Measurements from ENCODE around the gene SORCS2. TPM values are rescaled to one million over a fixed set of nuclear protein-coding genes. Genes with fewer than 3 reads are reported as not detected.

SORCS2 gene
- total and polyA plus RNA-seq, 3 donors from 2014 or later = 2.7 to 4.6 (median 2.9) TPM

DNA sequence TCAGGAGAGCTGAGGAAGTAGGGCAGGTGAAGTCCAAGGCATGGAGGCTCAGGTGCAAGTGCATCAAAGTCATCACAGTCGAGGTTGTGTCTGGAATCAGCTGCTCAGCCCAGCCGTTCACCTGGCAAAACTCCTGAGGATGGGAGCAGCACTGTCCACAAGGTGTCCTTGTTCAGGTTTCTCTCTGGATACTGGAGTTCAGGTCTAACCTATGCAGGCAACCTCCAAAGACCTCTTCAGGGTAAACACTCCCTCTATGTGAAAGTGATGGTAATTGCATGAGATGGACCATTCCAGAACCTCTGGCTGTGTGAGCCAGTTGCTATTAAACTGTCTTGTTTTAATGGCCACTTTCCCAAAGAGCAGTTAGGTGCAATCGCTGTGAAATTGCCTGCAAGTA lies 362.6 kb downstream of the SORCS2 start:
- H3K27me3 ChIP-seq = no peaks in the 10 kb centered on the region
- intact Hi-C loops (cut with DNase I; ENCODE audit: low total_unique reads) = no loop called here
- no peak overlapping the region for H3K4me3 ChIP-seq
- no peak for DNase-seq
- H3K9me3 ChIP-seq = no peaks in the 10 kb centered on the region
- no peaks in the 10 kb centered on the region for H3K36me3 ChIP-seq (ENCODE audit: low read depth, missing control alignments)
- no peaks in the 10 kb centered on the region for H3K4me1 ChIP-seq
- WGBS, 2 donors = 43 to 74% methylated on average over 2 to 3 of the region's 3 CpGs
- TF ChIP-seq, protein P1, sequence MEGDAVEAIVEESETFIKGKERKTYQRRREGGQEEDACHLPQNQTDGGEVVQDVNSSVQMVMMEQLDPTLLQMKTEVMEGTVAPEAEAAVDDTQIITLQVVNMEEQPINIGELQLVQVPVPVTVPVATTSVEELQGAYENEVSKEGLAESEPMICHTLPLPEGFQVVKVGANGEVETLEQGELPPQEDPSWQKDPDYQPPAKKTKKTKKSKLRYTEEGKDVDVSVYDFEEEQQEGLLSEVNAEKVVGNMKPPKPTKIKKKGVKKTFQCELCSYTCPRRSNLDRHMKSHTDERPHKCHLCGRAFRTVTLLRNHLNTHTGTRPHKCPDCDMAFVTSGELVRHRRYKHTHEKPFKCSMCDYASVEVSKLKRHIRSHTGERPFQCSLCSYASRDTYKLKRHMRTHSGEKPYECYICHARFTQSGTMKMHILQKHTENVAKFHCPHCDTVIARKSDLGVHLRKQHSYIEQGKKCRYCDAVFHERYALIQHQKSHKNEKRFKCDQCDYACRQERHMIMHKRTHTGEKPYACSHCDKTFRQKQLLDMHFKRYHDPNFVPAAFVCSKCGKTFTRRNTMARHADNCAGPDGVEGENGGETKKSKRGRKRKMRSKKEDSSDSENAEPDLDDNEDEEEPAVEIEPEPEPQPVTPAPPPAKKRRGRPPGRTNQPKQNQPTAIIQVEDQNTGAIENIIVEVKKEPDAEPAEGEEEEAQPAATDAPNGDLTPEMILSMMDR (IDR thresholded peaks at IDR 0.05) = no peak
- TF ChIP-seq POLR2A (IDR thresholded peaks at IDR 0.05) = no peak
- no peak overlapping the region for H3K27ac ChIP-seq

GRCh38 chr4:7556558-7556957 lies 364.2 kb downstream of the SORCS2 start:
- Histone ChIP-seq H3K9me3 (no peaks in the 10 kb centered on the region), H3K36me3 (ENCODE audit: low read depth, missing control alignments) (no peaks in the 10 kb centered on the region), H3K4me3 (no peak overlapping the region), H3K27me3 (no peaks in the 10 kb centered on the region), H3K4me1 (no peaks in the 10 kb centered on the region), H3K27ac (no peak overlapping the region)
- intact Hi-C loops (cut with DNase I; ENCODE audit: low total_unique reads) = no loop called here
- TF ChIP-seq POLR2A (IDR thresholded peaks at IDR 0.05) = no peak
- TF ChIP-seq, protein P1 (IDR thresholded peaks at IDR 0.05) = no peak
- no peak for DNase-seq

DNA sequence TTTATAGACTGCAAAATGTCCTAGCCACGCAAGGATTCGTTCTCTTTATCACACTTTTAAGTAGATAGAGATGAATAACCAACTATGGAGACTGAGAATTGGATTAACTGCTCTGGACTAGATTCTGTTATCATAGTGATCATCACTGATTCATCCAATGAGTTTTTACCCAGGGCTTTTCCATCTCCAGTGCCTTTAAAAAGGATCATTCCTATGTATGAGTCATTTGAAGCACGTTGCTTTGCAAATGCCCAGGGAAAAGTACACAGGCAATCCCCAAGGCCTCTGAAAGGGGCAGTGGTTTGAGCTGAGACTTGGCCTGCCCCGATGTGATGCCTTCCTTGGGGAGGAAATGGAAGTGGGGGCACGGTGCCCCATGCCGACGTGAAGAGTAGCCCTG lies 365.1 kb downstream of the SORCS2 start:
- no peak overlapping the region for H3K4me3 ChIP-seq
- DNase-seq = no peak
- H3K27ac ChIP-seq = no peak overlapping the region
- H3K36me3 ChIP-seq (ENCODE audit: low read depth, missing control alignments) = no peaks in the 10 kb centered on the region
- no peaks in the 10 kb centered on the region for H3K4me1 ChIP-seq
- intact Hi-C loops (cut with DNase I; ENCODE audit: low total_unique reads) = no loop called here
- H3K9me3 ChIP-seq = no peaks in the 10 kb centered on the region
- TF ChIP-seq POLR2A (IDR thresholded peaks at IDR 0.05) = no peak
- TF ChIP-seq, protein P1 (IDR thresholded peaks at IDR 0.05) = no peak
- WGBS, 2 donors = 74 to 84% methylated on average over 7 of the region's 7 CpGs
- no peaks in the 10 kb centered on the region for H3K27me3 ChIP-seq

GRCh38 chr4:7558436-7558835 lies 366.1 kb downstream of the SORCS2 start:
- no peaks in the 10 kb centered on the region for H3K36me3 ChIP-seq (ENCODE audit: low read depth, missing control alignments)
- H3K4me1 ChIP-seq = no peaks in the 10 kb centered on the region
- H3K27ac ChIP-seq = no peak overlapping the region
- H3K4me3 ChIP-seq = no peak overlapping the region
- H3K27me3 ChIP-seq = no peaks in the 10 kb centered on the region
- TF ChIP-seq, protein P1 (IDR thresholded peaks at IDR 0.05) = no peak
- TF ChIP-seq POLR2A (IDR thresholded peaks at IDR 0.05) = no peak
- intact Hi-C loops (cut with DNase I; ENCODE audit: low total_unique reads) = no loop called here
- 93 to 97% methylated on average over 6 to 7 of the region's 7 CpGs for WGBS, 2 donors
- H3K9me3 ChIP-seq = no peaks in the 10 kb centered on the region
- DNase-seq = no peak

DNA sequence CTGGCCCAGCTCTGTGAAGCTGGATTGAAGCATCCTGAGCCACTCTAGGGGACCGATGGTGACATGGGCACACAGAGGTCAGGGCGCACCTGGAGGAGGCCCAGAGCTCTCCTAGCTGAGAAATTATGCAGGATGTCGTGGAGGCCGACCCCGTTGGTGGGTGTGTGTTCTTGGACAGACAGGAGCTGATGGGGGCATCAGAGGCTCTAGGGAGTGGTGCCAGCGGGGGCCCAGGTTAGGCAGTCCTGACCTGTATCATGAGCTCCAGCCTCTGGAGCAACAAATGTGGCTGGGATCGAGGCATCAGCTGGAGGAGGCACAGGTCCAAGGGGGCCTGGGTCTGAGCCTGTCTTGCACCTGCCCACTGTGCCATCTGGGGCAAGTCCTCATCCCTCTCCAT lies 367.0 kb downstream of the SORCS2 start:
- intact Hi-C loops (cut with DNase I; ENCODE audit: low total_unique reads) = no loop called here

More for the DNA sequence above, 367.0 kb downstream of the SORCS2 start:
- H3K36me3 ChIP-seq (ENCODE audit: low read depth, missing control alignments) = no peaks in the 10 kb centered on the region
- no peaks in the 10 kb centered on the region for H3K27me3 ChIP-seq
- H3K4me3 ChIP-seq = no peak overlapping the region
- H3K4me1 ChIP-seq = no peaks in the 10 kb centered on the region
- DNase-seq = no peak
- H3K27ac ChIP-seq = no peak overlapping the region
- H3K9me3 ChIP-seq = no peaks in the 10 kb centered on the region
- TF ChIP-seq POLR2A (IDR thresholded peaks at IDR 0.05) = no peak
- TF ChIP-seq, protein P1 (IDR thresholded peaks at IDR 0.05) = no peak
- WGBS, 2 donors = 83 to 97% methylated on average over 1 to 7 of the region's 7 CpGs
